CD4-positive, alpha-beta T cell treated with Interleukin-12 subunit alpha and Interleukin-12 subunit beta, for 1 hour (primary cell): ENCODE results near the gene PRAC2.
"Not testable (repeated sequence)": the region's sequence is repeated elsewhere in the genome, so short reads cannot be mapped to it uniquely, and the experiment has no call there.

Experiments
- DNase-seq: peaks from one replicate; pipeline ENCODE4 v3.0.0-alpha.2; 2020

The PRAC2 gene

DNA sequence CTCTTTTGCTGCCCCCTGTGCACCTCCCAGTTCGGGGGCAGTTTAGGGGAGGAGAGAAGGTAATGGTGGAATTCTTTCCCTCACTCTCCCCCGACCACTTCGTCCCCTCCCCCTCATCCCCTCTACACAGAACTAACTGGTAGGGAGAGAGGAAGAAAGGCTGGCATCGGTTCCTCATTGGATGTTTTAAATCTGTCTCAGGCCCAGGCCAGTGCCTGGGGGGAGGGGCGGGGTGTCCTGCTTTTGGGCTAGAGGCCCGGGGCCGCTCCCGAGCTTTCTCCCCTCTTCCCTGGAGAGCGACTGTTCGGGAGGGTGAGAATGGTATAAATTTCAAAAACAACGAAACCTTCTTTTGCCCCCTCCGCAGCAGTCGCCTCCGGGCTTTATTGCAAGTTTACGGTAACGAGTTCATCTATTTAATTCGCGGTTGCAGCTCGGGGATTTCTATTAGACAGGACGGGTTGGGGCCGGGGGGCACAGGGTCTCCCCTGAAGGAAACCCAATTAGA is at the start of gene PRAC2:
Gene PRAC2, plus strand, starts transcription at position 271 of the 508 bp plus-strand sequence. CDS start 1,226 bp downstream, outside the sequence.
- DNase-seq = no peak

DNA sequence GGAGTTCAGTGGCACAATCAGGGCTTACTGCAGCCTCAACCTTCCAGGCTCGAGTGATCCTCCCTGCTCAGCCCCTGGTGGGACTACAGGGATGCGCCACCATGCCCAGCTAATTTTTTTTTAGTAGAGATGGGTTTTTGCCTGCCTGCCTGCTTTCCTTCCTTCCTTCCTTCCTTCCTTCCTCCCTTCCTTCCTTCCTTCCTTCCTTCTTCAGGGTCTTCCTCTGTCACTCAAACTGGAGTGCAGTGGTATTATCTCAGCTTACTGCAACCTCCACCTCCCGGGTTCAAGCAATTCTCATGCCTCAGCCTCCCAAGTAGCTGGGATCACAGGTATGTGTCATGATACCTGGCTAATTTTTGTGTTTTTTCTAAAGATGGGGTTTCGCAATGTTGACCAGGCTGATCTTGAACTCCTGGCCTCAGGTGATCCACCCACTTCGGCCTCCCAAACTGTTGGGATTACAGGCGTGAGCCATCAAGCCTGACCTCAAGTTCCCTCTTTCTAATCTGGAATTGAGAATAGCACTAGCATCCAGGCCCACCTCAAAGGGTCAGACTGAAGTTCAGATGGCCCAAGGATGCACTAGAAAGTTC is 45.9 kb upstream of the PRAC2 start:
- DNase-seq = no peak

- peak; percentile 68 for DNase-seq
Observed at GRCh38 chr17:48678141-48678971, 44.6 kb upstream of the PRAC2 start.

DNA sequence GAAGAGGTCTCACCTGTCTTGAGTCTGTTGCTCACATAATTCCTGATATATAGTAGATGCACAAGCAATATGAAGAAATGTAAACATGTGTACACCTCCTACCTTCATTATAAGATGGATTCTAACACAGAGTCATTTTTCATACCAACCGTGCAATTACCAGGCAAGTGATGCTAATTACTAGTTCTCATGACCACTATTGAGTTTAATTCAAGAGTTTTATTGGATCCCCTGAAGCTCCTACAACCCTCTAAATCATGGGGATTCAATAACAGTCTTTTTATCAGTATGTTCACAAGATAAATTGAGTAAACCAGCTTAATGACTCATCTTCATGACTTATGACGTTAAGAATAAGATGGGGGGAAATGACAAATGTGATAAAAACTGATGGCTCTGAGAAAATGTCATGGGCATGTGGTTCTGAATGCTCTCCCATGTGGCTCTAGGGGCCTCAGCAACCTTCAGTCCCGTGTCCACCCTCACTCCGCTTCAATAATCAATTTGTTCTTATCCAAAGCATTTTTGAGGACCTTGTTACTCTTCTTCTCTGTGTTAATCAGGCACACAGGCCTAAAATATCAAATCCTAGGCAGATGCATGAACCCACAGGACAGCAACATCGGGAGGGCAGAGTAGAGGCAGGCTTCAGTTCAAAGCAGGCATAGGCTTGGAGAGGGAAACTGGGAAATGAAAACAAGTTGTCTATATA is 43.4 kb upstream of the PRAC2 start:
- DNase-seq = no peak

GRCh38 chr17:48681609-48682008 is 41.4 kb upstream of the PRAC2 start:
- DNase-seq = no peak

DNA sequence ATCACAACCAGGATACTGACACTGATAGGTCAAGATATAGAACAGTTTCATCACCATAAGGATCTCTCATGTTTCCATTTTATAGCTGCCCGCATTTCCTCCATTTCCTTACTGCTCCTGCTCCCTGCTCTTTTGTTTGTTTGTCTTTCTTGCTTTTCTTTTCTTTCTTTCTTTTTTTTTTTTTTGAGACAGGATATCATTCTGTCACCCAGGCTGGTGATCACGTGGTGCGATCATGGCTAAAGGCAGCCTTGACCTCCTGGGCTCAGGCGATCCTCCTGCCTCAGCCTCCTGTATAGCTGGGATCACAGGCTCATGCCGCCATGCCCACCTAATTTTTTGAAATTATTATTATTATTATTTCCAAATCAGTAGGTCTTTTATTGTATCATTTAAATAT is 32.3 kb upstream of the PRAC2 start:
- no peak for DNase-seq

GRCh38 chr17:48692049-48692448 is 30.9 kb upstream of the PRAC2 start:
- no peak for DNase-seq

GRCh38 chr17:48693178-48693577 is 29.8 kb upstream of the PRAC2 start:
- DNase-seq = no peak

DNA sequence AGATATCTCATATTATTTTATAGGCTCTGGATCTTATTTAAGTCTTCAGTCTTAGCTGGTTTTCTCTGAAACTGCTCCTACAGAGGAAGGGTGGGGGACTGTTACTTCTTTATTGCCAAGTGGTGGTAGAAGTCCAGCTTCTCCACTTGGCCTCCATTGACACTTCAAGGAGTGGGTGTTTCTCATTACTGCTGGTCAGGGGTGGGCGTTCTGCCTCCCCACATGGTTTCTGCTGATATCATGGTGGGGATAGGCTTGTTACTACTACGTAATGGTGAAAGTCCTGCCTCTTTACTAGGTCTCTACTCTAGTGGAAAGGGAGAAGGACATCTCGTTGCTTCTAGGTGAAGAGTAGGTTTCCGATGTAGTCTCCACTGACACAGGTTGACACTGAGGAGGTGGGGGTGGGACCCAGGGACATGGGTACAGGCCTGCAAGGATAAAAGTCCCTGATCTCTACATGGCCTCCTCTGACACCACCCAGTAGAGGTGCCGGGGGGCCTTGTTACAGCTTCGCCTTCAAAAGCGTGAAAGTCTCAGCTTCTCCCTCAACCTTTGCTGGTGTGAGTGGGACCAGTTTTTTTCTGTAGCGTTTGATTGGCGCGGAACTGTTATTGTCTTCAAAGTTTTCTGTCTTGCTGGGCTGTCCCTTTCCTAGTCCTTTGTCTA is 21.0 kb upstream of the PRAC2 start:
- DNase-seq = no peak

DNA sequence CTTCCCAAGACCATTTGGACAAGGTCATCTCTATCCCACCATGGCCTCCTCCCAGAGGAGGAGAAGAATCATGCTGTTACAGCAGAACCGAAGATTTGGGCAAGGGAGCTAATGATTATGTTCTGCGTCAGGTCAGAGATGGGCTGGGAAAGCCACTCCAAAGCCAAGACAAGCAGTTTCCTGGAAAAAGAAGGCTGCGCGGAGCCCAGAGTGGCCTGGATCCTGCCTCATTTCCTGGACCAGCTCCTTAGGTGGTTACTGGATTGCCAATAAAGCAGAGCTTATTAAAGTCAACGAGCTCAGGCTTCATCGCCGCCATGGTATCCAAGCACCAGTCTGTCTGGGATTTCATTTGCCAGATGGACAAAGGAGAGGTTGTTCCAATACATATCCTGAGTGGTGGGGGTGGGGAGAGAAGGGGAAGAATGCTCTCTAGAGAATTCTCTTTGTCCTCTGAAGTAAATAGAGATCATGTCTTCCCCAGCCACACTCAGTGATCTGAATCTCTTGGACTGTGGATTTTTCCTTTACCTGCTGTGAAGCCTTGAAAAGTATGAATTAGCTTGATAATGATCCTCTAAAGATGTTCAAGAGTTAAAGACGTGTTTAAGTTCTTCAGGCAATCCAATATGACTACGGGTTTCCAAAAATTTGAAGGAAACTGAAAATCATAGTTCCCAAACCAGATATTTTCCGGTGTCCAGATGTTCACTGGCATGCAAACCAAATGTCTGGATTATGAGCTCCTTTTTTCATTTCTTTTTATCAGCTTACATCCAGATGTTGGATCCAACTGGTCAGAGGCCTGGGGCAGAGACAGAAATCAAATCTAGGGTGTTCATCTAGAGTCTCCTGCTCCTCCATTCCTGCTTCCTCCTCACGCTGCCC is 18.4 kb upstream of the PRAC2 start:
- DNase-seq = no peak

DNA sequence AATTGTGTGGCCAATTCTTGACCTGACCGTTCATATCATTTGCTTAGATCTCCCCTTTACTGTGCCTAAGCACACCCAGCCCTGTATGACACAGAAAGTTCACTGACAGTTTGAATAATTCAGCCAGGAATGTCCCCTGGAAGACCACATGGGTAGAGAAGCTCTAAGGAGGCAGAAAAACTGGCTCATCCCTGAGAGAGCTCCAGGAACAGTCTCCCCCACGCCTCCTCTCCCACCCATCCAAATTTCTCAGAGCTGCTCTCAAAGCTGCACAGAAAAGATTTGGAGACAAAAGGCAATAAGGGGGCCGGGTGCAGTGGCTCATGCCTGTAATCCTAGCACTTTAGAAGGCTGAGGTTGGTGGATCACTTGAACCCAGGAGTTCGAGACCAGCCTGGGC is 11.9 kb upstream of the PRAC2 start:
- DNase-seq = no peak

DNA sequence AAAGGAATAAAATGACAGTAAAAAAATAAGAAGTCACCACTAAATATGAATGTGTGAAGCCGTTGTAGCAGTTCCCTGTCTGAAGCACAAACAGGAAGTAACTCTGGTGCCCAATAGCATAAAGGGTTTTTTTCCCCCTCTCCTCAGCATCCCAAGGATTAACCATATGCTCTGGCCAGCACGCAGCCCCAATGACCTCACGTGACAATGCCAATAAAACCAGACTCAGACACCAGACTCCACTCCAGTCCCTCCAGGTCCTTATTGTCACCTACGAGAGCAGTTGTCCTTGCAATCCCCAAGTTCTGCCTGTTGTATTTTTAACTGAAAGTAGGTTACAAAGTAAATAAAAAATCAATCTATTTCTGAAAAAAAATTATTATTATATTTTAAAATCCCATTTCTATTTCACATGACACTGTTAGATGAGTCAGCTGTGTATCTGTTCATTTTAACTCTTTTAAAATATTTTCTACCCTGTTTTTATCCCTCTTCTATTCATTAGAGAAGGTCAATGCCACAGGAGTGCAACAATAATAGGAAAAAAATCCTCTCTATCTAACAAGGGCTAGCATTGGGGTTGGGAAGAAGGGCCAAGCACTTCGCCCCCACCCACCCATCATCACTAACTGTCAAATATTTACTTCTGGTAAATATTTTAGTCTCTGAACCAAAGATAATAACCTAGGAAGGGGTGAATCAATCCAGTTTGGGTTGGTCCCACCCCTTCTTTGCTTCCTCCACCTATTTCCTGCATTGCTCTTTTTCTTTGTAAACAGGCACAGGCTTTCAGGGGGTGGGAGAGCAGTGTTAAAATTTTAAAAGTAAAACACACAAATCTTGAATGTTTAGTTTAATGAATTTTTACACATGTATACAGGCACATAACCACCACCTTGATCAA is 7.2 kb upstream of the PRAC2 start:
- no peak for DNase-seq

DNA sequence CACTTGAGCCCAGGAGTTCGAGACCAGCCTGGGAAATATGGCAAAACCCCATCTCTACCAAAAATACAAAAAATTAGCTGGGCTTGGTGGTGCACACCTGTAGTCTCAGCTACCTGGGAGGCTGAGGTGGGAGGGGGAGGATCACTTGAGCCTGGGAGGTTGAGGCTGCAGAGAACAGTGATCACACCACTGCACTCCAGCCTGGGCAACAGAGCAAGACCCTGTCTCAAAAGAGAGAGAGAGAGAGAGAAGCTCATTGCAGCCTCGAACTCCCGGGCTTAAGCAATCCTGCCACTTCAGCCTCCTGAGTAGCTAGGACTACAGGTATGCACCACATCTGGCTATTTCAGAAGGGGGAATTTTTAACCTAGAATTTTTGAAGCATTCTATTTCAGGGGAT is 6.4 kb upstream of the PRAC2 start:
- not testable (repeated sequence) for DNase-seq

DNA sequence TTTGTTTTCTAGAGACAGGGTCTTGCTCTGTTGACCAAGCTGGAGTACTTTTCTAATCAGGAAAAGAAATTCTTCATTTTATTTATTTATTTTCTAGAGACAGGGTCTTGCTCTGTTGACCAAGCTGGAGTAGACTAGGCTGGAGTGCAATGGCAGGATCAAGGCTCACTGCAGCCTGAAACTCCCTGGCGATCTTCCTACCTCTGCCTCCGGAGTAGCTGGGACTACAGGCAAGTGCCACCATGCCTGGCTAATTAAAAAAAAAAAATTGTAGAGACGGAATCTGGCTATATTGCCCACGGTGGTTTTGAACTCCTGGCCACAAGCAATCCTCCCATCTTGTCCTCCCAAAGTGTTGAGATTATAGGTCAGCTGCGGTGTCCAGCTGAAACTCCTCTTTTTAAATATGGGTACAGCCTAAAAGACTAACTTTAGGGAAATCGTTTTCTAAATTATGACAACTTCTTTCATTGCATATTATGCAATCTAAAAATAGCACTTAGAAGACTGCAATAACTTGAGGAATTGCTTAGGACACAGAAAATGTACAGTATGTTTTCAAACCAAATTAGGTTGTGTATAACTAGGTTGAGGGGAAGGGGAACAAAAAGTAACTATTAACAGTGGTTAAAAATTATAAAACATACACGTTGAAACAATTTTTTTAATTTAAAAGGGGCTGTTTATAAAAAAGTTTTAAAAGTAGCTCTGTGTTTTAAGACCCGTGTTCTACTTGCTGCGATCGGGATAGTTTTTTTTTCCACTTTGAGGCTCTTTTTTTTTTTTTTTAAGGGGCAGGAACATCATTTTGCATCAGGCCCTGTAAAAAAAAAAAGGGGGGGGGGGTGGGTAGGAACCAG is 5.4 kb upstream of the PRAC2 start:
- no peak for DNase-seq

DNA sequence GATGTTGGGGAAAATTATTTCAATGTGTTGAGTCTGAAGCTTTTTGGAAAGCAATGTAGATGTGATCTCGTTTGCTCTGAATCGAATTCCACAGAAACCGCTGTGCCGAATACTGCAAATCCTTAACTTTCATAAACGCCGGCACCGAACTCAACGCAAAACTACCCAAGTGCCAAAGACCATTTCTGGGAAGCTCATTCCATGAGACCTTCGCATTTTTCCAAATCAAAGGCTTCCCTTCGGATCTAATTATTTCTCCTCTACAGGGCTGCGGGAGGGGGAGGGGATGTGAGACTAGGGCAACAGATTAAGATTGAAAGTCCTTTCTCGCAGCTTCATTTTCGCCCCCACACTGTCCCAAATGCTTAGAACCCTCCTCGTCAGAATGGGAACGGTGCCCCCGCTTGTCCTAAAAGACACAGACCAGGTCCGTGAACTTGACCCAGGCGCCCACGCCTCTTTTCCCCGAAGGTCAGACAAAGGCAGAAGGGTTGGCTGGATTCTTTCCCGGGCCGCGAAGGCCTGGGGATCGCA is 4.7 kb upstream of the PRAC2 start:
- no peak for DNase-seq

DNA sequence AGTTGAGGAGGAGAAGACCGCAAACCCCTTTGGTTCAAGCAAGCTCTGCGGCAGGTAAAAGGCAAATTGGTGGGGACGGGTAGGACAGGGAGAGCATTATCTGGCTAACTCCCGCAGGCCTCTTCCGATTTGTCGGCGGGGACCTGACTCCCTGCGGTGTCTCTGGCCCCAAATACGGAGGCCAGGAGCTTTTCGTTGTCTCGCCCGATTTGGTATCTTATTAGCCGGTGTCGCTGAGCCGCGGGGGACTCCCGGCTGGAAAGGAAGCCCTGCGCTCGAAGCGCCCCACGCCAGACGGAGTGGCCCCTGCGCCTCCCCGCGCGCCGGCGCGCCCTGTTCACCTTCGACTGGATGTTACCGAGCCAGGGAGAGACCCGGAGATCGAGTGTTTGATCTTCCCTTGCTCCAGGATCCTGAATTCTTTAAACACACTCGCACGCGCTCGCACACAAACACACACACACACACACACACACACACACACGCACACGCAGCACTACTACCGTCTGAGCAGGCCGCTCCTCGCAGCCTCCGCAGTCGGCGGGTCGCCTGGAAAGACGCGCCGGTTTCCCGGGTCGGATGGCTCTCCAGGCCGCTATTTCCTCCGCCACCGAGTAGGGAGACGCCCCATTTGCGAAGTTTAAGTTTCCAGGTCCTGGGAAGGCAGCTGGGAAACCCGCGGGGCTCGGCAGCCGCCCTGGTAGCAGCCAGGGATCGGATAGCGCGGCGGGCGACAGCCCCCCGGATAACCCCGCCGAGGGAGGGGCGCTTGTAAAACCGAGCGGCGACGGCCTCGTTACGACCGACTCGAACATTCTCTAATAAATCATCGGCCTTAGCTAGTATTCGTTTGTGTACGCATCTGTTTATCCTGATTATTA is 4.0 kb upstream of the PRAC2 start:
- DNase-seq = no peak

GRCh38 chr17:48719642-48720265 is 3.2 kb upstream of the PRAC2 start:
- DNase-seq = no peak
